Mucosa of rectum (tissue), 2 donors: ENCODE data around the gene CABP1.

ENCODE experiments used
- H3K27ac ChIP-seq, 2 donors: one replicate each; pipeline ENCODE4 v1.7.0; 2013; ENCODE audit warnings: inconsistent platforms in 2 of 2, low read depth in 2 of 2, low read length in 2 of 2
- H3K27me3 ChIP-seq, 2 donors: one replicate each; pipeline ENCODE4 v1.7.0; 2013; ENCODE audit warnings: low read length in 2 of 2; ENCODE audit not compliant: control insufficient read depth in 2 of 2, insufficient read depth in 2 of 2
- H3K36me3 ChIP-seq, 2 donors: one replicate each; pipeline ENCODE4 v1.7.0; 2013; ENCODE audit warnings: low read length in 2 of 2; ENCODE audit not compliant: control insufficient read depth in 2 of 2, insufficient read depth in 2 of 2
- H3K4me1 ChIP-seq, 2 donors: one replicate each; pipeline ENCODE4 v1.7.0; 2013; ENCODE audit warnings: low read length in 2 of 2, mild to moderate bottlenecking in 1 of 2; ENCODE audit not compliant: control insufficient read depth in 2 of 2, insufficient read depth in 2 of 2
- H3K4me3 ChIP-seq, 2 donors: one replicate each; pipeline ENCODE4 v1.7.0; 2013; ENCODE audit warnings: low read length in 2 of 2
- H3K9ac ChIP-seq, 2 donors: one replicate each; pipeline ENCODE4 v1.7.0; 2013; ENCODE audit warnings: low read length in 2 of 2, low read depth in 1 of 2, mild to moderate bottlenecking in 1 of 2
- H3K9me3 ChIP-seq, 2 donors: one replicate each; pipeline ENCODE4 v1.7.0; 2013; ENCODE audit warnings: low read length in 2 of 2; ENCODE audit not compliant: control insufficient read depth in 2 of 2
- donor health status: healthy.
- donor health status: Normal muscosa, but diverticular disease.

The CABP1 gene

DNA sequence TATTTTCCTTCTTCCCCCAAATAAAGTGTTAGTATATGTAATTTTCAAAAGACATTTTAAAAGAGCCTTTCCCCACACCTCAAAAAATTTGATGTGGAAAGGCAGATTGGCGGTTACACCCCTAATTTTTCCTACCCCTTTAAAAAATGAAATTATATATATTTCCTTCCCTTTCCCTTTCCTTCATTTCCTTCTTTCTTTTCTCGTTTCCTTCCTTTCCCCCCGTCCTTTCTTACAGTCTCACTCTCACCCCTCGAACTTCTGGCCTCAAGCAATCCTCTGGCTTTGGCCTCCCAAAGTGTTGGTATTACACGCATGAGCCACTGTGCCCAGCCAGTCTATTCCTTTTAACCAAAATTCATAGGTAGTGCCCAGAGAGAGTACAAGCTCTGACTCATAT is 65.6 kb downstream of the CABP1 start:
- Histone ChIP-seq H3K9ac (no peak overlapping the region), H3K27me3 (no peaks in the 10 kb centered on the region), H3K36me3 (peaks cover 22 to 23% of the 10 kb centered on the region in 2 donors), H3K4me3 (no peak overlapping the region), H3K27ac (no peak overlapping the region), H3K4me1 (peaks cover 5 to 9% of the 10 kb centered on the region in 2 donors), H3K9me3 (no peaks in the 10 kb centered on the region)

DNA sequence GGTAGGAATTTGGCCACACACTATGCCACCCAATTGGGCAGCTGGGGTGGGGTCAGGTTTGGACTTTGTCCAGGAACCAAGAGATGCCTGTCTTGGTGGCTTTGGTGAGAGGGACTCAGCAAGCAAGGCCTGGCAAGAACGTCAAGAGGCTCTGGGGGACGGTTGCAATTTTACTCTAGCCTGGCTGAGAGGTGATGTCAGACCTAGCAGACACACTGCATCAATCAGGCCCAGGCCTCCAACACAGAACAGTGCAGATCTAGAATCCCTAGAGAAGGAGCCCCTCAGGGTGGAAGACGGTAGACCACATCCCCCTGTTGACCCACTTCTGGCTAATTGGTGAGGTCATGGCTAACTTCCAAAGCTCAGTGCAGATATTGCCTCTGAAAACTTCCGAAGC is 68.2 kb downstream of the CABP1 start:
- Histone ChIP-seq H3K4me1 (peaks cover 14 to 16% of the 10 kb centered on the region in 2 donors), H3K9ac (no peak overlapping the region), H3K27me3 (no peaks in the 10 kb centered on the region), H3K4me3 (no peak overlapping the region), H3K27ac (no peak overlapping the region), H3K9me3 (no peaks in the 10 kb centered on the region), H3K36me3 (peaks cover 7 to 9% of the 10 kb centered on the region in 2 donors)

DNA sequence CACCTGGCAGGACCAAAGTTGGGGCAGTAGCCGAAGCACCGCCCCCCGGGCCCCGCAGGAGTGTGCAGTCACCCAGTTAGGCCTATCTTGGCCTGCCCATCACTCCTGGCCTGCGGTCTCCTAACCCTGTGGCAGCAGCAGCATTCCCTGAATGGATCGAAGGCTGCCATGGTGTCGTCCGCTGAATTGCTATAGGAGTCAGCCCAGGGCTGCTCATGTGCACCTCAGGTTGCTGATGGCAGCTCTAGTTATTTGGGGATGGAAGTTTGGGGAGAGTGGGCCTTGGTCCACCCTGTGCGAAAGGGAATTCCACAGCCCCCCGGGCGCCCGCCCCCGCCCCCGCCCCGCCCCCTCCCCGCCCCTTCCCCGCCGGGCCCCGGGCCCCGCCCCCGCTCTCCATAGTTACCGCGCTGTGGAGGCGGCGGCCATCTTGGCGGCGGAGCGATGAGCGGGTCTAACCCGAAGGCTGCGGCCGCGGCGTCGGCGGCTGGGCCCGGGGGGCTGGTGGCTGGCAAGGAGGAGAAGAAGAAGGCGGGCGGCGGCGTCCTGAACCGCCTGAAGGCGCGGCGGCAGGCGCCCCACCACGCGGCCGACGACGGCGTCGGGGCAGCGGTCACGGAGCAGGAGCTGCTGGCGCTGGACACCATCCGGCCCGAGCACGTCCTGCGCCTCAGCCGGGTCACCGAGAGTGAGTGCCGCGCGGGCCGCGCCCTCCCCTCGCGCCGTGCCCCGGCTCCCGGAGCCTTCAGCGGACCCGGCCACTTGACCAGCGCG is 69.8 kb downstream of the CABP1 start, which contains the start of gene UNC119B:
TSS of gene UNC119B (plus strand) at position 428 of the 774 bp plus-strand sequence. CDS start at position 445, 17 bp downstream.
- H3K36me3 ChIP-seq, result peaks cover 13 to 16% of the 10 kb centered on the region in 2 donors
- peaks cover 14 to 16% of the 10 kb centered on the region in 2 donors for H3K4me1 ChIP-seq

DNA sequence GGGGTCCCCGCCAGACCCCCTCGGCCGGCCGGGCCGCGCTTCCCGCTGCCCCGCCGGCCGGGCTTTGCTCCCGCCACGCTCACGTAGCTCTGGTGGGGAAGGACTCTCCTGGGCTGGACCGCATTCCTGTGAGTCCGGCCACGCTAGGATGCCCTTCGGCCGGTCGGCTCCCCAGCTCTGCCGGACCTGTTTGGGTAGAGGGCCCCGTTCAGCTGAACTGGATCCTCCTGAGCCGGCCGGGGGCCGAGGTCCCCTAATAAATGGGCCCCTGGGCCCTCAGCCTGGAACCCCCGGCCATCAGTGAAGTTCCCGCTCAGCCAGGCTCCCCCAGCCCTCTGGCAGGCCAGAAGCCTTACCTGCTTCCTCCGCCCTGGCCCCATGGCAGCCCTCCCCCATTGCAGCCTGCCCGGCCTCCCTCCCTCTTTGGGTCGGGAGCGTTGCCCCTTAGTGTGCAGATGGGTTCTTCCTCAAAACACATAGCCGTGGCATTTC is 70.4 kb downstream of the CABP1 start:
- no peaks in the 10 kb centered on the region for H3K27me3 ChIP-seq
- peaks cover 14 to 16% of the 10 kb centered on the region in 2 donors for H3K4me1 ChIP-seq
- no peaks in the 10 kb centered on the region for H3K9me3 ChIP-seq
- H3K36me3 ChIP-seq, result peaks cover 13 to 16% of the 10 kb centered on the region in 2 donors
- H3K4me3 ChIP-seq, result peak overlapping the region; percentile 78 to 82
- peak overlapping the region; percentile 69 to 70 for H3K27ac ChIP-seq
- peak overlapping the region; percentile 72 to 79 for H3K9ac ChIP-seq

More for the DNA sequence above, 69.8 kb downstream of the CABP1 start, which contains the start of gene UNC119B:
- H3K9ac ChIP-seq, result peak within 1 kb of the TSS; percentile 72 to 79
- no peaks in the 10 kb centered on the region for H3K27me3 ChIP-seq
- peak within 1 kb of the TSS; percentile 69 to 70 for H3K27ac ChIP-seq
- H3K9me3 ChIP-seq, result no peaks in the 10 kb centered on the region
- peak within 1 kb of the TSS; percentile 78 to 82 for H3K4me3 ChIP-seq

DNA sequence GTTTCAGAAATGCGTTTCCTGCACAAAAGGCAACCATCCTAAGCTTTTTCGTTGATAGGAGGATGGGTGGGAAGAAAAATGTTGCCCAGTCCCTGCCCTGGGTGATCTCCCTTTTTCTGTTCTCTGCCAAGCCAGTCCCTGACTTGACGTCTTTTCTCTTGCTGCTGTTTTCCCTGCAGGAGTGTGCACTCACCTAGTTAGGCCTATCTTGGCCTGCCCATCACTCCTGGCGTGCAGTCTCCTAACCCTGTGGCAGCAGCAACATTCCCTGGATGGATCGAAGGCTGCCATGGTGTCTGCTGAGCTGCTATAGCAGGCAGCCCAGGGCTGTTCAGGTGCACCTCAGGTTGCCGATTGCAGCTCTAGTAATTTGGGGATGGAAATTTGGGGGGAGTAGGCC is 71.0 kb downstream of the CABP1 start:
- Histone ChIP-seq H3K27ac (peak overlapping the region in 1 of 2 donors; percentile 70), H3K4me3 (peak overlapping the region; percentile 78 to 82), H3K36me3 (peaks cover 17 to 22% of the 10 kb centered on the region in 2 donors), H3K9ac (peak overlapping the region; percentile 72 to 79), H3K27me3 (no peaks in the 10 kb centered on the region), H3K4me1 (peaks cover 18 to 21% of the 10 kb centered on the region in 2 donors), H3K9me3 (no peaks in the 10 kb centered on the region)

DNA sequence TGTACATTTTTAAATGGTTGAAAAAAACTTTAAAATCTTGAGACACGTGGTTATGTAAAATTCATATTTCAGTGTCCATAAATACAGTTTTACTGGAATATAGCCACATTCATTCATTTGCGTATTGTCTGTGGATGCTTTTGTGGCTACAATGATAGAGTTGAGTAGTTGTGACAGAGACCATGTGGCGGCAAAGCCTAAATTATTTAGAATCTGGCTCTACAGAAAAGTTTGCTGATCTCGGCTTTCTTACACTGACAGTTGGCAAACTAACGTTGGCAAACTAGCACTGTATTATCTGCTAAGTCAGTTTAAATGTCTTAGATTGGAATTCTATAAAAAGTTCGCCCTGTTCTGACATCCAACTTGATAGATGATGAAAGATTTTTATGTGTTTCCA is 72.2 kb downstream of the CABP1 start:
- Histone ChIP-seq H3K9me3 (no peaks in the 10 kb centered on the region), H3K27ac (no peak overlapping the region), H3K4me1 (peaks cover 22 to 25% of the 10 kb centered on the region in 2 donors), H3K27me3 (no peaks in the 10 kb centered on the region), H3K4me3 (no peak overlapping the region), H3K36me3 (peaks cover 21 to 28% of the 10 kb centered on the region in 2 donors), H3K9ac (no peak overlapping the region)

DNA sequence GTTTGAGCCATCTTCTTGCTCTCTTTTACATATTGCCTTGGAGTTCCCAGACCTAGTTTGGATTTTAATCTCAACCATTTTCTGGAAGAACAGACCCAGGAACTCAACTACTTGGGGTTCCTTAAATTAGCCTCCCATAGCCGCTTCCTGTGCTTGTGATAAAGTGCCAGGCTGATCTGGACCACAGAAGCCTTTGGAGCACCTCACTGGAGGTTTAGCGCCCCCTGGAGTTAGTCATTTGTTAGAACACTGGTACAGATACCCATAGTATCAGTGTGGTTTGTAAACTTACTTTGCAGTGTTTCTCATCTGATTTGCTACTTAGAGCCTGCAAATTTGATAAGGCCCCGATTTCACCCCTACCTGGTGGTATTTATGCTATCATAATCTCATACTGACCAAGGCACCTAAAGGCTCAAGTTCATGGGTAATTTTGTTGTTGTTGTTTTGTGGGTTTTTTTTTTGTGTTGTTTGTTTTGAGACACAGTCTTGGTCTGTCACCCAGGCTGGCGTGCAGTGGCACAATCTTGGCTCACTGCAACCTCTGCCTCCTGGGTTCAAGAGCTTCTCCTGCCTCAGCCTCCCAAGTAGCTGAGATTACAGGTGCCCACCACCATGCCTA is 73.5 kb downstream of the CABP1 start:
- no peak overlapping the region for H3K4me3 ChIP-seq
- no peaks in the 10 kb centered on the region for H3K27me3 ChIP-seq
- no peaks in the 10 kb centered on the region for H3K9me3 ChIP-seq
- no peak overlapping the region for H3K9ac ChIP-seq
- peaks cover 30 to 37% of the 10 kb centered on the region in 2 donors for H3K36me3 ChIP-seq
- H3K4me1 ChIP-seq, result peaks cover 31 to 32% of the 10 kb centered on the region in 2 donors
- H3K27ac ChIP-seq, result no peak overlapping the region
